Endothelial cell of umbilical vein (primary cell): ENCODE data around the gene PPP1CA. TPM values are rescaled to one million over a fixed set of nuclear protein-coding genes. Genes with fewer than 3 reads are reported as not detected.

Experiments
- BruUV-seq: library from RNA; stranded (reverse); fragments of 400-500 nt; replicated peaks from 2 replicates; lab custom pipeline; 2021; lab: Mats Ljungman, UMichigan
- CTCF ChIA-PET: fragments of 300-600, 350-600 bp; sonication (Branson Sonifier 250); formaldehyde crosslinking; loops from one replicate; lab custom pipeline; 2021; ENCODE audit warnings: antibody characterized with exemption, inconsistent platforms; lab: Charles Lee
- POLR2A ChIA-PET: fragments of 300-600, 350-600 bp; sonication (Branson Sonifier 250); formaldehyde crosslinking; loops from one replicate; lab custom pipeline; 2021; ENCODE audit warnings: antibody characterized with exemption, inconsistent platforms; lab: Charles Lee
- DNase-seq: peaks from one replicate; pipeline ENCODE4 v3.0.0-alpha.2; 2011; ENCODE audit warnings: low read depth, low spot score
- FAIRE-seq: peaks from 2 replicates; lab custom pipeline; 2011; peaks lifted over from hg19 to GRCh38; lab: Jason Lieb, UNC
- H2AFZ ChIP-seq: 2 replicates; pipeline ENCODE4 v1.6.0; 2012; ENCODE audit warnings: low read depth, low read length, control low read depth, inconsistent platforms
- H3K27ac ChIP-seq: 2 replicates; pipeline ENCODE4 v1.5.1; 2011; ENCODE audit warnings: low read depth, mild to moderate bottlenecking, control low read depth, low read length, moderate library complexity; ENCODE audit not compliant: insufficient read depth
- H3K27me3 ChIP-seq, 2 experiments: 2 replicates each; pipeline versions ENCODE4 v1.6.0 to v1.6.1; 2011; ENCODE audit warnings: low read length in 2 of 2, mixed read lengths in 1 of 2; ENCODE audit not compliant: control insufficient read depth in 2 of 2, insufficient read depth in 2 of 2
- H3K36me3 ChIP-seq, 2 experiments: 2 replicates in 1 of 2; 3 replicates in 1 of 2; pipeline ENCODE4 v1.5.1; 2011; ENCODE audit warnings: low read length in 2 of 2, mild to moderate bottlenecking in 1 of 2, moderate library complexity in 1 of 2; ENCODE audit not compliant: control insufficient read depth in 2 of 2, insufficient read depth in 2 of 2; ENCODE audit errors: extremely low read depth in 1 of 2
- H3K4me1 ChIP-seq: 3 replicates; pipeline ENCODE4 v1.5.1; 2011; ENCODE audit warnings: mild to moderate bottlenecking, low read length; ENCODE audit not compliant: control insufficient read depth, insufficient read depth; ENCODE audit errors: extremely low read depth
- H3K4me2 ChIP-seq: 2 replicates; pipeline ENCODE4 v1.6.1; 2011; ENCODE audit warnings: low read length, control low read depth, mixed read lengths; ENCODE audit not compliant: insufficient read depth
- H3K4me3 ChIP-seq, 3 experiments: fragments of 200-600 bp in 1 of 3; sonication (generic), shearing (Covaris generic) in 1 of 3; replicated peaks in 1 of 3; 2 replicates each; pipeline ENCODE4 v1.5.1; 2011 to 2016; ENCODE audit warnings: control low read depth in 3 of 3, low read length in 3 of 3, mild to moderate bottlenecking in 2 of 3, inconsistent platforms in 1 of 3, low read depth in 1 of 3, moderate library complexity in 1 of 3; ENCODE audit not compliant: insufficient read depth in 1 of 3
- H3K79me2 ChIP-seq: 2 replicates; pipeline ENCODE4 v1.6.0; 2012; ENCODE audit warnings: low read length, inconsistent platforms; ENCODE audit not compliant: control insufficient read depth, insufficient read depth
- H3K9ac ChIP-seq: replicated peaks from 2 replicates; pipeline ENCODE3; 2011; ENCODE audit warnings: low read length, control low read depth; ENCODE audit not compliant: insufficient read depth; ENCODE audit errors: extremely low read depth
- H3K9me1 ChIP-seq: replicated peaks from 3 replicates; pipeline ENCODE4 v1.6.0; 2011; ENCODE audit warnings: mild to moderate bottlenecking, low read length; ENCODE audit not compliant: control insufficient read depth, insufficient read depth; ENCODE audit errors: extremely low read depth
- H3K9me3 ChIP-seq: replicated peaks from 2 replicates; pipeline ENCODE4 v1.5.1; 2012; ENCODE audit warnings: low read length, inconsistent platforms; ENCODE audit not compliant: control insufficient read depth, insufficient read depth
- H4K20me1 ChIP-seq: replicated peaks from 2 replicates; pipeline ENCODE3; 2011; ENCODE audit warnings: mild to moderate bottlenecking, low read length; ENCODE audit not compliant: control insufficient read depth, insufficient read depth; ENCODE audit errors: extremely low read depth
- CTCF ChIP-seq, 2 donors: IDR thresholded peaks; 1 replicate in 1 of 2; 2 replicates in 1 of 2; pipeline ENCODE4 v1.5.1; 2011; ENCODE audit warnings: low read length in 2 of 2, mild to moderate bottlenecking in 2 of 2, moderate library complexity in 2 of 2, control low read depth in 1 of 2, inconsistent platforms in 1 of 2, low read depth in 1 of 2; ENCODE audit not compliant: insufficient read depth in 1 of 2; ENCODE audit errors: extremely low read depth in 1 of 2
- EZH2 ChIP-seq: IDR thresholded peaks from 2 replicates; pipeline ENCODE4 v1.6.1; 2012; ENCODE audit warnings: borderline replicate concordance, low read depth, mild to moderate bottlenecking, moderate library complexity, low read length, inconsistent platforms; ENCODE audit not compliant: severe bottlenecking
- FOS ChIP-seq: IDR thresholded peaks from 2 replicates; pipeline ENCODE4 v1.6.1; 2011; ENCODE audit warnings: mild to moderate bottlenecking, low read length, moderate library complexity, borderline replicate concordance; ENCODE audit not compliant: insufficient read depth
- GATA2 ChIP-seq: IDR thresholded peaks from 2 replicates; pipeline ENCODE4 v1.7.0; 2011; ENCODE audit warnings: low read depth, mild to moderate bottlenecking, moderate library complexity, mixed read lengths, low read length; ENCODE audit not compliant: insufficient read length, insufficient read depth
- JUN ChIP-seq: IDR thresholded peaks from 2 replicates; pipeline ENCODE4 v1.6.1; 2011; ENCODE audit warnings: borderline replicate concordance, low read depth; ENCODE audit not compliant: insufficient read length, insufficient read depth
- MYC ChIP-seq: IDR thresholded peaks from one replicate; pipeline ENCODE4 v1.6.1; 2011; ENCODE audit warnings: mild to moderate bottlenecking, low read depth, low read length
- POLR2AphosphoS5 ChIP-seq: IDR thresholded peaks from 2 replicates; pipeline ENCODE4 v1.6.1; 2012; ENCODE audit warnings: low read depth, mild to moderate bottlenecking, control low read depth, low read length, moderate library complexity; ENCODE audit not compliant: insufficient read depth
- dilution Hi-C: fragments of 300-500 bp; cut with MboI; formaldehyde crosslinking; loops from one replicate; pipeline ENCODE4 v1.15.0; 2019; ENCODE audit warnings: low sequenced_read_pairs; ENCODE audit not compliant: extremely low pct_ligation_motif_present
- intact Hi-C: fragments of 100-400 bp; cut with micrococcal nuclease; formaldehyde crosslinking; loops from one replicate; pipeline ENCODE4 v1.10.0; 2022
- polyA plus RNA-seq, 4 experiments: library from polyadenylated mRNA; depleted of rRNA in 3 of 4; stranded (reverse) in 3 of 4; unstranded in 1 of 4; fragments of >200 nt; gene quantifications; 2 replicates each; pipeline versions ENCODE4 v1.2.1 to v1.2.3, GENCODE V29; 2011 to 2012; ENCODE audit warnings: missing spikeins in 1 of 4
- total RNA-seq: library from RNA; stranded (reverse); gene quantifications from 2 replicates; pipeline ENCODE4 v1.2.3, GENCODE V29; 2021
- TF ChIP-seq, protein P1 (sequence below): IDR thresholded peaks from 2 replicates; pipeline ENCODE4 v1.6.1; 2011; ENCODE audit not compliant: insufficient read depth, insufficient read length

Gene PPP1CA
- total and polyA plus RNA-seq, 2 donors (not counting 3 experiments of a cell fraction or from before 2014, with no cell fraction given) = 192 to 419 TPM

- FAIRE-seq (no peak), DNase-seq (no peak)
- intact Hi-C loops (no loop called here), dilution Hi-C loops (no loop called here)
- Histone ChIP-seq H3K27ac (no peak overlapping the region), H3K9ac (no peak overlapping the region), H3K4me1 (no peaks in the 10 kb centered on the region), H3K27me3 (peaks cover 0 to 3% of the 10 kb centered on the region in 2 experiments), H3K79me2 (no peaks in the 10 kb centered on the region), H3K4me3 (no peak overlapping the region), H3K36me3 (no peaks in the 10 kb centered on the region), H3K4me2 (no peak overlapping the region), H2AFZ (no peak overlapping the region), H3K9me1 (no peaks in the 10 kb centered on the region), H3K9me3 (no peaks in the 10 kb centered on the region), H4K20me1 (no peaks in the 10 kb centered on the region)
- no TSS peak for BruUV-seq
- TF ChIP-seq GATA2 (no peak), JUN (no peak), EZH2 (no peak), POLR2AphosphoS5 (no peak), FOS (no peak), MYC (no peak), CTCF (IDR thresholded peaks at IDR 0.05; ENCODE audit: extremely low read depth in 1 of 2, insufficient read depth in 1 of 2, low read depth in 1 of 2, low read length in 2 of 2) (no peak)
- TF ChIP-seq, protein P1, sequence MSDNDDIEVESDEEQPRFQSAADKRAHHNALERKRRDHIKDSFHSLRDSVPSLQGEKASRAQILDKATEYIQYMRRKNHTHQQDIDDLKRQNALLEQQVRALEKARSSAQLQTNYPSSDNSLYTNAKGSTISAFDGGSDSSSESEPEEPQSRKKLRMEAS = no peak
- ChIA-PET CTCF (interaction anchor here (1.0 to 1.3 kb wide), 2 partner anchors 10 to 13 kb away, joined by 3 read pairs; no protein-coding TSS in a partner anchor), POLR2A (no interaction called here)
Observed at GRCh38 chr11:67407688-67408163, 6.1 kb upstream of the PPP1CA start.
